Measurements from ENCODE around the gene DOCK11.
"Not testable (repeated sequence)": the region's sequence is repeated elsewhere in the genome, so short reads cannot be mapped to it uniquely, and the experiment has no call there.

The DOCK11 gene

DNA sequence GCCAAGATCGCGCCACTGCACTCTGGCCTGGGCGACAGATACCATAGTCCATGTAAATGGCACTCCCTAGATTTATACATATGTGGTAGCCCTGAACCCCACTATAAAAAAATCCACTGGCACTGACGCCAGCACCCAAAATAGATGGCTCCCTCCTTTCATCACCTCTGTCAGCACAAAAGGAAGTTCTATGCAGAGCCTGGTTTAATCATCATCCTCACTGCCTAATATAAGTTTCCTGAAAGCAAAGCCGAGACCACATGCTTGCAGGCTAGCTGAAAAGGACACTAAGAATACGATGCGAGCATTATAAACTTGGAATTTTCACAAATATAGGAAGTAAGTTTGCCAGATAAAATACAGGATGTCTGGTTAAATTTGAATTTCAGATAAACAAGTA is 27.5 kb upstream of the DOCK11 start:
- TF ChIP-seq MYC (IDR thresholded peaks at IDR 0.05; ENCODE audit: low read depth, low read length) (no peak), POLR2A (IDR thresholded peaks at IDR 0.05; ENCODE audit: extremely low read depth, insufficient read length) (no peak)
- TF ChIP-seq, protein P1, sequence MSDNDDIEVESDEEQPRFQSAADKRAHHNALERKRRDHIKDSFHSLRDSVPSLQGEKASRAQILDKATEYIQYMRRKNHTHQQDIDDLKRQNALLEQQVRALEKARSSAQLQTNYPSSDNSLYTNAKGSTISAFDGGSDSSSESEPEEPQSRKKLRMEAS (IDR thresholded peaks at IDR 0.05; ENCODE audit: low read depth, low read length), result no peak
- TF ChIP-seq, protein P2, sequence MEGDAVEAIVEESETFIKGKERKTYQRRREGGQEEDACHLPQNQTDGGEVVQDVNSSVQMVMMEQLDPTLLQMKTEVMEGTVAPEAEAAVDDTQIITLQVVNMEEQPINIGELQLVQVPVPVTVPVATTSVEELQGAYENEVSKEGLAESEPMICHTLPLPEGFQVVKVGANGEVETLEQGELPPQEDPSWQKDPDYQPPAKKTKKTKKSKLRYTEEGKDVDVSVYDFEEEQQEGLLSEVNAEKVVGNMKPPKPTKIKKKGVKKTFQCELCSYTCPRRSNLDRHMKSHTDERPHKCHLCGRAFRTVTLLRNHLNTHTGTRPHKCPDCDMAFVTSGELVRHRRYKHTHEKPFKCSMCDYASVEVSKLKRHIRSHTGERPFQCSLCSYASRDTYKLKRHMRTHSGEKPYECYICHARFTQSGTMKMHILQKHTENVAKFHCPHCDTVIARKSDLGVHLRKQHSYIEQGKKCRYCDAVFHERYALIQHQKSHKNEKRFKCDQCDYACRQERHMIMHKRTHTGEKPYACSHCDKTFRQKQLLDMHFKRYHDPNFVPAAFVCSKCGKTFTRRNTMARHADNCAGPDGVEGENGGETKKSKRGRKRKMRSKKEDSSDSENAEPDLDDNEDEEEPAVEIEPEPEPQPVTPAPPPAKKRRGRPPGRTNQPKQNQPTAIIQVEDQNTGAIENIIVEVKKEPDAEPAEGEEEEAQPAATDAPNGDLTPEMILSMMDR (IDR thresholded peaks at IDR 0.05; ENCODE audit: low read depth, low read length), result no peak
- H3K4me3 ChIP-seq (ENCODE audit: low read depth, low read length), result no peak overlapping the region
- DNase-seq (ENCODE audit: low read depth), result no peak

DNA sequence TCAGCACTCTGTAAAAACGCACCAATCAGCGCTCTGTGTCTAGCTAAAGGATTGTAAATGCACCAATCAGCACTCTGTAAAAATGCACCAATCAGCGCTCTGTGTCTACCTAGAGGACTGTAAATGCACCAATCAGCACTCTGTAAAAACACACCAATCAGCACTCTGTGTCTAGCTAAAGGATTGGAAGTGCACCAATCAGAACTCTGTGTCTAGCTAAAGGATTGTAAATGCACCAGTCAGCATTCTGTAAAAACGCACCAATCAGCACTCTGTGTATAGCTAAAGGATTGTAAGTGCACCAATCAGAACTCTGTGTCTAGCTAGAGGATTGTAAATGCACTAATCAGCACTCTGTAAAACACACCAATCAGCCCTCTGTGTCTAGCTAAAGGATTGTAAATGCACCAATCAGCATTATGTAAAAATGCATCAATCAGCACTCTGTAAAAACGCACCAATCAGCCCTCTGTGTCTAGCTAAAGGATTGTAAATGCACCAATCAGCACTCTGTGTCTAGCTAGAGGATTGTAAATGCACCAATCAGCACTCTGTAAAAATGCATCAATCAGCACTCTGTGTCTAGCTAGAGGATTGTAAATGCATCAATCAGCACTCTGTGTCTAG is 24.8 kb upstream of the DOCK11 start:
- H3K4me3 ChIP-seq (ENCODE audit: low read depth, low read length); DNase-seq (ENCODE audit: low read depth): not testable (repeated sequence)

DNA sequence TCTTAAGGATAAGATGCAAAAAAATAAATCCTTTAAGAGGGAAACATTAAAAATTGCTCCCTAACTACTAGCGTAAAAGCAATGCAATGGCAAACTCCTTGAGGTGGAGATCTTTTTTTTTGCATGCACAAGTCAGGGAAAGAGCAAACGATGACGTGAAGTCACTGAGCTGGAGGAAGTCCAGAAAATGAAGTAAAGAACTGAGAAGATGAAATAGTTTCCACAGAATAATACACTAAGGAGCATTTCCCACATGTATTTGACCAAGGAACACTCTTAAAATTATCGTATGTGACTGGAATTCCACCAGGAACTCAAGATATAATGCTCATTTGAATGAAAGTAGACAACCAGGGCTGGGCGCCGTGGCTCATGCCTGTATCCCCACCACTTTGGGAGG is 21.0 kb upstream of the DOCK11 start:
- H3K4me3 ChIP-seq (ENCODE audit: low read depth, low read length), result no peak overlapping the region
- no peak for DNase-seq (ENCODE audit: low read depth)
- TF ChIP-seq, protein P1 (IDR thresholded peaks at IDR 0.05; ENCODE audit: low read depth, low read length), result no peak
- TF ChIP-seq POLR2A (IDR thresholded peaks at IDR 0.05; ENCODE audit: extremely low read depth, insufficient read length) (no peak), MYC (IDR thresholded peaks at IDR 0.05; ENCODE audit: low read depth, low read length) (no peak)
- TF ChIP-seq, protein P2 (IDR thresholded peaks at IDR 0.05; ENCODE audit: low read depth, low read length), result no peak

DNA sequence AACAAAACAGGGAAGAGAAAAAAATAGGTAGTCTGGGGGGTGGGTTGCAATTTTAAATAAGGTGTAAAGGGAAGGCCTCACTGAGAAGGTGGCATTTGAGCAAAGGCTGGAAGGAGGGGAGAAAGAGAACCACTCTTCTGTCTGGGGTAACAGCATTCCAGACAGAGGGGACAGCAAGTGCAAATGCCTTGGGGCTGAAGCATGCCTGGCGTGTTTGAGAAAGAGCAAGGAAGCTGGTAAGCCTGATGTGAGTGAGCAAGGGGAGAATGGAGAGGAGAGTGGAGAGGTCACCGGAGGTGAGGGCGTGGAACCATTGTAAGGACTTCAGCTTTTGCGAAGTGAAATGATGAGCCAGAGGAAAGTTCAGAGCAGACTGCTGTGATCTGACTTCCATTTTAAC is 19.7 kb upstream of the DOCK11 start:
- TF ChIP-seq, protein P2 (IDR thresholded peaks at IDR 0.05; ENCODE audit: low read depth, low read length), result no peak
- TF ChIP-seq, protein P1 (IDR thresholded peaks at IDR 0.05; ENCODE audit: low read depth, low read length), result no peak
- TF ChIP-seq MYC (IDR thresholded peaks at IDR 0.05; ENCODE audit: low read depth, low read length) (no peak), POLR2A (IDR thresholded peaks at IDR 0.05; ENCODE audit: extremely low read depth, insufficient read length) (no peak)
- no peak overlapping the region for H3K4me3 ChIP-seq (ENCODE audit: low read depth, low read length)
- no peak for DNase-seq (ENCODE audit: low read depth)

DNA sequence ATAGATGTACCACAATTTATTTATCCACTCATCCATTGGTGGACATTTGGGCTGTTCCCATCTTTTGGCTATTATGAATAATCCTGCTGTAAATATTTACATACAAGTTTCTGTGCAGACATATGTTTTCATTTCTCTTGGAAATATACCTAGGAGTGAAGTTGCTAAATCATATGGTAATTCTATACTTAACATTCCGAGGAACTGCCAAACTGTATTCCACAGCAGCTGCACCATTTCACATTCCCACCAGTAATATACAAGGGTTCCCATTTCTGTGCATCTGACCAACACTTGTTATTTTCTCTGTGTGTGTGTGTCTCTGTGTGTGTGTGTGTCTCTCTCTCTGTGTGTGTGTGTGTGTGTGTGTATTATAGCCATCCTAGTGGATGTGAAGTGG is 15.4 kb upstream of the DOCK11 start:
- no peak for DNase-seq (ENCODE audit: low read depth)
- H3K4me3 ChIP-seq (ENCODE audit: low read depth, low read length), result no peak overlapping the region
- TF ChIP-seq, protein P2 (IDR thresholded peaks at IDR 0.05; ENCODE audit: low read depth, low read length), result no peak
- no peak for TF ChIP-seq MYC (IDR thresholded peaks at IDR 0.05; ENCODE audit: low read depth, low read length)
- TF ChIP-seq POLR2A (IDR thresholded peaks at IDR 0.05; ENCODE audit: extremely low read depth, insufficient read length), result no peak
- TF ChIP-seq, protein P1 (IDR thresholded peaks at IDR 0.05; ENCODE audit: low read depth, low read length), result no peak

DNA sequence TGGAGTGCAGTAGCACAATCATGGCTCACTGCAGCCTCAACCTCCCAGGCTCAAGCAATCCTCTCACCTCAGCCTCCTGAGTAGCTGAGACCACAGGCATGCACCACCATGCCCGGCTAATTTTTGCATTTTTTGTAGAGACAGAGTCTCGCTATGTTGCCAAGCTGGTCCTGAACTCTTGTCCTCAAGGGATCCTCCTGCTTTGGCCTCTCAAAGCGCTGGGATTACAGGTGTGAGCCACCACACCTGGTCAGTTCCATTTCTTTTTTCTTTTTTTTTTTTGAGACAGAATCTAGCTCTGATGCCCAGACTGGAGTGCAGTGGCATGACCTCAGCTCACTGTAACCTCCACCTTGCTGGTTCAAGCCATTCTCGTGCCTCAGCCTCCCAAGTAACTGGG is 13.2 kb upstream of the DOCK11 start:
- DNase-seq (ENCODE audit: low read depth); H3K4me3 ChIP-seq (ENCODE audit: low read depth, low read length): not testable (repeated sequence)

DNA sequence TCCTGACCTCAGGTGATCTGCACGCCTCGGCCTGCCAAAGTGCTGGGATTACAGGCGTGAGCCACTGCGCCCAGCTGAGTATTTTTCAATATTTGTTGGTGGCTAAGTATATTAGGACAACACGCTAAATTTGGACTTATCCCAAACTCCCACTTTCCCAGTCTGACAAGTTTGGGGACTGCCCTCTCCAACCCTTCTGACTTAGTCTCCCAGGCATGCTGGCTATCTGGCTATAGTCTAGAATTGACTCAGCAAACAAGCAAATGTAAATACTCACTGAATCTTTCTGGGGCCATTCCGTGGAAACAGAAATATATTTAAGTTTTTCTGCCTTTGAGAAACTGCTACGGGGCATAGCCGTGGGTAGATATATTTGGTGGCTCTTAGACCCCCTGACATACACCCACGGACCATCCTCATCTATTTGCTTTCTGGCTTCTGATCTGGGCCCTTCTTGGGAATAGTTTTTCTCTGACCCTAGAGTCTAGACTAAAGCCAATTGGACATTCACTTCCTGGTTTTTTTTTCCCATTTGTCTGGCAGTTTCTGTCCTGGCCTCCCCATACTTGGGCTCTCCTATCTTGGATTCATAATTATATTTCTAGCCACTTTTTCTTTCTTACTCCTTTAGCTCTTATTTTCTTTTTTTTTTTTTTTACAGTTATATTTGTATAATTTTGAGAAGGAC is 11.3 kb upstream of the DOCK11 start:
- no peak for DNase-seq (ENCODE audit: low read depth)
- TF ChIP-seq MYC (IDR thresholded peaks at IDR 0.05; ENCODE audit: low read depth, low read length) (no peak), POLR2A (IDR thresholded peaks at IDR 0.05; ENCODE audit: extremely low read depth, insufficient read length) (no peak)
- TF ChIP-seq, protein P1 (IDR thresholded peaks at IDR 0.05; ENCODE audit: low read depth, low read length), result no peak
- TF ChIP-seq, protein P2 (IDR thresholded peaks at IDR 0.05; ENCODE audit: low read depth, low read length), result no peak
- H3K4me3 ChIP-seq (ENCODE audit: low read depth, low read length), result no peak overlapping the region

DNA sequence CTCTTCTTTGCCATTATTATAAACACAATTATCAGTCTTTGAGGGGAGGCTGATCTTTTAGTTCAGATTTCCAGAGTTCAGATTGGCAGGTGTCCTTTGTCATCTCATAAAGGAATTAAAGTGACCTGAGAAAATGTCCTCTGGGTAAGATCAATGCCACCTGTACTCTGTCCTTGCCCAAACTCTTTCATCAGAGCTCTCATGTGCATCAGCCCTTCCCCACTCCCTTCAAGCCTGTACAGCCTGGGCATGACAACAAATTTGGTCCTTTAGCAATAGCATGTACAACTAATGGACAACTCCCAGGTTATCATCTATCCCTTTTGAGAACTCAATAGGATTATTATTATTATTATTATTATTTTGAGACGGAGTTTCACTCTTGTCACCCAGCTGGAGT is 8.9 kb upstream of the DOCK11 start:
- H3K4me3 ChIP-seq (ENCODE audit: low read depth, low read length); DNase-seq (ENCODE audit: low read depth): not testable (repeated sequence)

Data from NB4 (cell line).